HepG2 (cell line): ENCODE data around the gene CSNK1D. TPM values are rescaled to one million over a fixed set of nuclear protein-coding genes. Genes with fewer than 3 reads are reported as not detected.
A peak's percentile ranks its signal among the peaks of the same experiment; 100 is the strongest.

Experiments
- CHD4 ChIP-seq: fragments of 200-600 bp; sonication (generic); IDR thresholded peaks from 2 replicates; pipeline ENCODE4 v1.7.0; 2017; ENCODE audit warnings: mild to moderate bottlenecking, low read length, borderline replicate concordance
- HNF1A ChIP-seq, 2 experiments: sonication (generic) in 1 of 2; formaldehyde crosslinking in 1 of 2; IDR thresholded peaks; 2 replicates each; pipeline versions ENCODE4 v1.4.0 to v1.6.1; 2016 to 2020; ENCODE audit warnings: borderline replicate concordance in 1 of 2, low read depth in 1 of 2, mild to moderate bottlenecking in 1 of 2, missing genetic modification reagents in 1 of 2
- IRF2 ChIP-seq: IDR thresholded peaks from 2 replicates; pipeline ENCODE4 v1.6.1; 2018; ENCODE audit warnings: missing genetic modification reagents, missing compliant biosample characterization
- LBX2 ChIP-seq: sonication (generic); formaldehyde crosslinking; IDR thresholded peaks from 2 replicates; pipeline ENCODE4 v1.5.0; 2020; ENCODE audit warnings: missing genetic modification reagents, mild to moderate bottlenecking, borderline replicate concordance
- MTF2 ChIP-seq: sonication (generic); formaldehyde crosslinking; IDR thresholded peaks from 2 replicates; pipeline ENCODE4 v1.5.0; 2020; ENCODE audit warnings: missing genetic modification reagents, borderline replicate concordance
- NBN ChIP-seq: fragments of 450-650 bp; conservative IDR thresholded peaks from 2 replicates; pipeline ENCODE4 v1.6.1; 2017
- PRMT3 ChIP-seq: sonication (generic); formaldehyde crosslinking; IDR thresholded peaks from 2 replicates; pipeline ENCODE4 v1.8.1; 2022; ENCODE audit warnings: low read depth, mild to moderate bottlenecking, moderate library complexity, missing genetic modification reagents, borderline replicate concordance
- SP1 ChIP-seq, 2 experiments: fragments of 450-650 bp in 1 of 2; sonication (generic) in 1 of 2; formaldehyde crosslinking in 1 of 2; IDR thresholded peaks; 2 replicates each; pipeline versions ENCODE4 v1.4.0 to v1.6.1; 2016 to 2020; ENCODE audit warnings: missing genetic modification reagents in 1 of 2
- TBX2 ChIP-seq: sonication (generic); formaldehyde crosslinking; IDR thresholded peaks from 2 replicates; pipeline ENCODE4 v1.5.0; 2020; ENCODE audit warnings: missing genetic modification reagents, mild to moderate bottlenecking, borderline replicate concordance
- ZEB1 ChIP-seq: IDR thresholded peaks from 2 replicates; pipeline ENCODE4 v1.6.1; 2012; ENCODE audit warnings: mild to moderate bottlenecking, low read depth, inconsistent platforms; ENCODE audit not compliant: insufficient replicate concordance
- ZNF224 ChIP-seq: sonication (generic); formaldehyde crosslinking; IDR thresholded peaks from 2 replicates; pipeline ENCODE4 v1.5.0; 2020; ENCODE audit warnings: mild to moderate bottlenecking, missing genetic modification reagents
- ZNF24 ChIP-seq: fragments of 450-650 bp; IDR thresholded peaks from 2 replicates; pipeline ENCODE4 v1.6.1; 2017; ENCODE audit warnings: antibody characterized with exemption, mild to moderate bottlenecking
- ZNF317 ChIP-seq: sonication (generic); formaldehyde crosslinking; IDR thresholded peaks from 2 replicates; pipeline ENCODE4 v1.5.0; 2020; ENCODE audit warnings: mild to moderate bottlenecking, missing genetic modification reagents
- ZNF33B ChIP-seq: sonication (generic); formaldehyde crosslinking; IDR thresholded peaks from 2 replicates; pipeline ENCODE4 v1.5.1; 2020; ENCODE audit warnings: mild to moderate bottlenecking, missing genetic modification reagents
- ZNF354B ChIP-seq: sonication (generic); formaldehyde crosslinking; IDR thresholded peaks from 2 replicates; pipeline ENCODE4 v1.8.0; 2022; ENCODE audit warnings: mild to moderate bottlenecking, missing genetic modification reagents
- ZNF430 ChIP-seq: sonication (generic); formaldehyde crosslinking; IDR thresholded peaks from 2 replicates; pipeline ENCODE4 v1.9.0; 2021; ENCODE audit warnings: mild to moderate bottlenecking, missing genetic modification reagents
- ZNF441 ChIP-seq: sonication (generic); formaldehyde crosslinking; IDR thresholded peaks from 2 replicates; pipeline ENCODE4 v1.7.0; 2021; ENCODE audit warnings: missing genetic modification reagents, borderline replicate concordance
- ZNF496 ChIP-seq: sonication (generic); formaldehyde crosslinking; IDR thresholded peaks from 2 replicates; pipeline ENCODE4 v1.8.1; 2023; ENCODE audit warnings: mild to moderate bottlenecking, moderate library complexity, missing genetic modification reagents; ENCODE audit not compliant: insufficient replicate concordance
- ZNF550 ChIP-seq: sonication (generic); formaldehyde crosslinking; IDR thresholded peaks from 2 replicates; pipeline ENCODE4 v1.4.0; 2020; ENCODE audit warnings: mild to moderate bottlenecking, missing genetic modification reagents, borderline replicate concordance
- ZNF605 ChIP-seq: sonication (generic); formaldehyde crosslinking; IDR thresholded peaks from 2 replicates; pipeline ENCODE4 v1.8.0; 2022; ENCODE audit warnings: mild to moderate bottlenecking, missing genetic modification reagents
- polyA plus RNA-seq, 8 experiments: library from polyadenylated mRNA; depleted of rRNA in 3 of 8; stranded (reverse) in 7 of 8; unstranded in 1 of 8; fragments of >200 nt; fragmentation: Illumina TruSeq in 4 of 8; extraction: Trizol in 4 of 8; gene quantifications; 2 replicates each; pipeline versions ENCODE4 v1.2.1 to v1.2.3, GENCODE V29; 2011 to 2016; ENCODE audit warnings: low read depth in 4 of 8, missing spikeins in 1 of 8, mixed read lengths in 1 of 8; ENCODE audit not compliant: insufficient read depth in 1 of 8
- total RNA-seq, 5 experiments: library from RNA; depleted of rRNA; stranded (reverse); fragments of >200 nt; fragmentation: Illumina TruSeq; extraction: Trizol; gene quantifications; 2 replicates each; pipeline ENCODE4 v1.2.3, GENCODE V29; 2016; ENCODE audit warnings: low read depth in 1 of 5
- TF ChIP-seq, protein P1 (sequence below): sonication (generic); formaldehyde crosslinking; IDR thresholded peaks from 2 replicates; pipeline ENCODE4 v1.4.0; 2020; ENCODE audit warnings: missing genetic modification reagents, borderline replicate concordance

Gene CSNK1D
- total and polyA plus RNA-seq, 2 of the 13 experiments (the other 11 are each of a cell fraction or from before 2014, with no cell fraction given): 31.5 to 128 TPM

- TF ChIP-seq ZEB1: peak; percentile 79
- no peak for TF ChIP-seq CHD4
- TF ChIP-seq ZNF441 (CRISPR knock-in tag): peak; percentile 80; the same call in 1 of the 2 replicates
- peak; percentile 46 for TF ChIP-seq ZNF224 (CRISPR knock-in tag)
- no peak for TF ChIP-seq ZNF496 (CRISPR knock-in tag)
- TF ChIP-seq LBX2: 0 out of 2 replicates have a peak, but pooled peaks have one; percentile 17
- TF ChIP-seq ZNF317 (CRISPR knock-in tag): peak; percentile 39; the same call in 1 of the 2 replicates
- peak; percentile 64; the same call in 1 of the 2 replicates for TF ChIP-seq IRF2 (CRISPR knock-in tag)
- TF ChIP-seq PRMT3 (CRISPR knock-in tag): peak; percentile 91; the same call in 1 of the 2 replicates
- no peak for TF ChIP-seq ZNF550 (CRISPR knock-in tag)
- TF ChIP-seq ZNF24: no peak
- TF ChIP-seq, protein P1, sequence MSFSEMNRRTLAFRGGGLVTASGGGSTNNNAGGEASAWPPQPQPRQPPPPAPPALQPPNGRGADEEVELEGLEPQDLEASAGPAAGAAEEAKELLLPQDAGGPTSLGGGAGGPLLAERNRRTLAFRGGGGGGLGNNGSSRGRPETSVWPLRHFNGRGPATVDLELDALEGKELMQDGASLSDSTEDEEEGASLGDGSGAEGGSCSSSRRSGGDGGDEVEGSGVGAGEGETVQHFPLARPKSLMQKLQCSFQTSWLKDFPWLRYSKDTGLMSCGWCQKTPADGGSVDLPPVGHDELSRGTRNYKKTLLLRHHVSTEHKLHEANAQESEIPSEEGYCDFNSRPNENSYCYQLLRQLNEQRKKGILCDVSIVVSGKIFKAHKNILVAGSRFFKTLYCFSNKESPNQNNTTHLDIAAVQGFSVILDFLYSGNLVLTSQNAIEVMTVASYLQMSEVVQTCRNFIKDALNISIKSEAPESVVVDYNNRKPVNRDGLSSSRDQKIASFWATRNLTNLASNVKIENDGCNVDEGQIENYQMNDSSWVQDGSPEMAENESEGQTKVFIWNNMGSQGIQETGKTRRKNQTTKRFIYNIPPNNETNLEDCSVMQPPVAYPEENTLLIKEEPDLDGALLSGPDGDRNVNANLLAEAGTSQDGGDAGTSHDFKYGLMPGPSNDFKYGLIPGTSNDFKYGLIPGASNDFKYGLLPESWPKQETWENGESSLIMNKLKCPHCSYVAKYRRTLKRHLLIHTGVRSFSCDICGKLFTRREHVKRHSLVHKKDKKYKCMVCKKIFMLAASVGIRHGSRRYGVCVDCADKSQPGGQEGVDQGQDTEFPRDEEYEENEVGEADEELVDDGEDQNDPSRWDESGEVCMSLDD (CRISPR knock-in tag): no peak
- peak; percentile 61; the same call in 1 of the 2 replicates for TF ChIP-seq MTF2
- TF ChIP-seq NBN: no peak
- TF ChIP-seq SP1 (IDR thresholded peaks at IDR 0.05): no peak; the same call in 1 of the 2 replicates
- peak; percentile 85 for TF ChIP-seq SP1 (CRISPR knock-in tag; IDR thresholded peaks at IDR 0.05)
- TF ChIP-seq TBX2 (CRISPR knock-in tag): peak; percentile 82; the same call in 1 of the 2 replicates
- peak; percentile 86 for TF ChIP-seq ZNF430 (CRISPR knock-in tag)
- peak; percentile 87; the same call in 1 of the 2 replicates for TF ChIP-seq ZNF354B (CRISPR knock-in tag)
- no peak for TF ChIP-seq HNF1A (IDR thresholded peaks at IDR 0.05; ENCODE audit: low read depth)
- TF ChIP-seq HNF1A (CRISPR knock-in tag; IDR thresholded peaks at IDR 0.05; ENCODE audit: borderline replicate concordance): peak; percentile 51; the same call in 1 of the 2 replicates
- peak; percentile 79; the same call in 1 of the 2 replicates for TF ChIP-seq ZNF33B (CRISPR knock-in tag)
- peak; percentile 86 for TF ChIP-seq ZNF605 (CRISPR knock-in tag)
These were observed at the start of gene CSNK1D (continued) for GRCh38 chr17:82273327-82274133.
